PFSK-1 (cell line): ENCODE results near the gene RPL22L1.

Source experiments
- FOXP2 ChIP-seq: optimal IDR thresholded peaks from 2 replicates; pipeline ENCODE3; 2011; ENCODE audit warnings: borderline replicate concordance, control low read depth, inconsistent platforms; ENCODE audit not compliant: insufficient read depth; ENCODE audit errors: extremely low read length, extremely low read depth
- POLR2AphosphoS5 ChIP-seq: IDR thresholded peaks from 2 replicates; pipeline ENCODE4 v1.6.1; 2012; ENCODE audit warnings: low read depth, mild to moderate bottlenecking, control low read depth, low read length, moderate library complexity
- SIN3A ChIP-seq: IDR thresholded peaks from 2 replicates; pipeline ENCODE4 v1.6.1; 2012; ENCODE audit warnings: mild to moderate bottlenecking, low read length, moderate library complexity, borderline replicate concordance; ENCODE audit not compliant: insufficient read depth
- TAF1 ChIP-seq: IDR thresholded peaks from 2 replicates; pipeline ENCODE4 v1.6.1; 2012; ENCODE audit warnings: low read length, control low read depth, borderline replicate concordance; ENCODE audit not compliant: insufficient read depth
- TF ChIP-seq, protein P1 (sequence below), 2 experiments: IDR thresholded peaks; 2 replicates each; pipeline versions ENCODE4 v1.6.1 to v1.8.0; 2011 to 2012; ENCODE audit warnings: low read depth in 2 of 2, low read length in 2 of 2, control low read depth in 1 of 2, inconsistent platforms in 1 of 2, mild to moderate bottlenecking in 1 of 2, moderate library complexity in 1 of 2; ENCODE audit not compliant: insufficient read depth in 1 of 2

Gene RPL22L1

DNA sequence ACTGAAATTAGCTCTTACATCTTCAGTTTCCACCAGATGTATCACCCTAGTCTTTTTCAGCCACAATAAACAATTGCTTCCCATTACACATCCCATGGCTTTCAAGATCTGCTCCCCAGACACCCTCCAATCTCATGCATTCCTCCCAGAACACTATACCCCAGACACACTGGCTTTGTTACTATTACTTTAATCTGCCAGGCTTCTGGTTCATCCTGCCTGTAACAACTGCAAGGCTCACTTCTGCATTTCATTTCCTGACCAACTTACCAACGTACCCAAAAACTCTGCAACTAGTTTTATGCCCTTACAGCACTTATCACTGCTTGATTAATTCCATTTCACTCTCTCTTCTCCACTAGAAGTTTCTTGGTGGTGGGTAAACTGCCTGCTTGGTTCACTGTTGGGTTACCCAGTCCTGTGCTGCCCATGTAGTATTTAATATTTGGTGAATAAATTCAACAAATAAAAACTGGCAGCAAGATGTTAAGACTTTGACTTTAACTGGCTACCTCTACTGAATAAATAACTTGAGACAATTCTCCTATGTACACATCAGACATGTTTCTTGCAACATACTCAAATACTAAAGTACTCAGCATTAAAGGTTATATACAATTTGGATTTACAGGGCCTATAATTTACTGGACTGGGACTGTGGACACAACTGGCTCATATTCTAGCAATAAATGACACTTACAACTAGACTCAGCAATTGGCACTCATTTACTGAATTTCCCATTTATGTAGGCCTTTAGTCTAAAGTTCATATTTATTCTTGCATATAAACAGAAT, 2.7 kb downstream of the RPL22L1 start:
- TF ChIP-seq SIN3A (no peak), POLR2AphosphoS5 (no peak; the same call in 1 of the 2 replicates), TAF1 (no peak), FOXP2 (no peak)
- TF ChIP-seq, protein P1, sequence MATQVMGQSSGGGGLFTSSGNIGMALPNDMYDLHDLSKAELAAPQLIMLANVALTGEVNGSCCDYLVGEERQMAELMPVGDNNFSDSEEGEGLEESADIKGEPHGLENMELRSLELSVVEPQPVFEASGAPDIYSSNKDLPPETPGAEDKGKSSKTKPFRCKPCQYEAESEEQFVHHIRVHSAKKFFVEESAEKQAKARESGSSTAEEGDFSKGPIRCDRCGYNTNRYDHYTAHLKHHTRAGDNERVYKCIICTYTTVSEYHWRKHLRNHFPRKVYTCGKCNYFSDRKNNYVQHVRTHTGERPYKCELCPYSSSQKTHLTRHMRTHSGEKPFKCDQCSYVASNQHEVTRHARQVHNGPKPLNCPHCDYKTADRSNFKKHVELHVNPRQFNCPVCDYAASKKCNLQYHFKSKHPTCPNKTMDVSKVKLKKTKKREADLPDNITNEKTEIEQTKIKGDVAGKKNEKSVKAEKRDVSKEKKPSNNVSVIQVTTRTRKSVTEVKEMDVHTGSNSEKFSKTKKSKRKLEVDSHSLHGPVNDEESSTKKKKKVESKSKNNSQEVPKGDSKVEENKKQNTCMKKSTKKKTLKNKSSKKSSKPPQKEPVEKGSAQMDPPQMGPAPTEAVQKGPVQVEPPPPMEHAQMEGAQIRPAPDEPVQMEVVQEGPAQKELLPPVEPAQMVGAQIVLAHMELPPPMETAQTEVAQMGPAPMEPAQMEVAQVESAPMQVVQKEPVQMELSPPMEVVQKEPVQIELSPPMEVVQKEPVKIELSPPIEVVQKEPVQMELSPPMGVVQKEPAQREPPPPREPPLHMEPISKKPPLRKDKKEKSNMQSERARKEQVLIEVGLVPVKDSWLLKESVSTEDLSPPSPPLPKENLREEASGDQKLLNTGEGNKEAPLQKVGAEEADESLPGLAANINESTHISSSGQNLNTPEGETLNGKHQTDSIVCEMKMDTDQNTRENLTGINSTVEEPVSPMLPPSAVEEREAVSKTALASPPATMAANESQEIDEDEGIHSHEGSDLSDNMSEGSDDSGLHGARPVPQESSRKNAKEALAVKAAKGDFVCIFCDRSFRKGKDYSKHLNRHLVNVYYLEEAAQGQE (IDR thresholded peaks at IDR 0.05; ENCODE audit: insufficient read depth in 1 of 2, low read depth in 2 of 2, low read length in 2 of 2), result no peak

DNA sequence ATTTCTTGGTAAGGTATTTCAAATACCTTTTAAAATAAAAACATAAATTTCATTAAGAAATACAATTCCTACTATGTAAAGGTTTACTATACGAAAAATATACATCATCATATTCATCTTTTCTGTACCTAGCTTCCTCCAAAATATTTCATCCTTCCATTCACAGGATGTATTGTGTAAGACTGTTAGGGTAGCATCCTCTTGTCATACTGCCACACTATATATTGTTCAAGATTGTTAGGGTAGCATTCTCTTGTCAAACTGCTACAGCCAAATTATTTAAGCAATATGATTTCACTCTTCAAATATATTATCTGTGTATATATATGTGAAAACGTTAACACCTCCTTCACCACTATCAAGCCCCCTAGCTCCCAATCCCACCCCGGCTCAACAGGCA, 3.5 kb downstream of the RPL22L1 start:
- TF ChIP-seq POLR2AphosphoS5, result no peak
- TF ChIP-seq, protein P1 (IDR thresholded peaks at IDR 0.05; ENCODE audit: insufficient read depth in 1 of 2, low read depth in 2 of 2, low read length in 2 of 2), result no peak
- no peak for TF ChIP-seq FOXP2
- no peak for TF ChIP-seq SIN3A

- TF ChIP-seq, protein P1 (IDR thresholded peaks at IDR 0.05; ENCODE audit: insufficient read depth in 1 of 2, low read depth in 2 of 2, low read length in 2 of 2), result no peak
- peak; percentile 71 for TF ChIP-seq POLR2AphosphoS5
These were observed 4.5 kb downstream of the RPL22L1 start for GRCh38 chr3:170865209-170866094.

- TF ChIP-seq POLR2AphosphoS5, result peak; percentile 5; the same call in 1 of the 2 replicates
- TF ChIP-seq SIN3A, result no peak
These were observed 5.3 kb downstream of the RPL22L1 start for GRCh38 chr3:170864525-170865208.

DNA sequence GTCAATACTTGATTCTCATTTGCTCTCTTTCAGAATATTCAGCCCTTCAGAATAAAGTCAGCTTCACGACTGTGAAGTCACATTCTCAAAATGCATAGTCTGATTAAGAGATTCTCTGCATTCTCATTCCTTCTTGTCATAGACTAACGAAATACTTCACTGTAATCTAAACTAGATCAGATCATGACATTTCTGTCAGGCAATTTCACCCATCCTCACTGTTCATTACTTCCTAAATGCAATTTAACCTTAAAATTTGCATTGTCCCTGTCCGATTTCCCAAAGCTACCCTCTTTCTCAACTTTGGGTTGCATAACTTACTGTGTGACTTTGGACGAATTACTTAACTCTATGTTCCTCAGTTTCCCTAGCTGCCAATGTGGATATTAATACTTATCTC, 6.2 kb downstream of the RPL22L1 start:
- TF ChIP-seq POLR2AphosphoS5 (no peak), TAF1 (no peak), SIN3A (no peak), FOXP2 (no peak)
- TF ChIP-seq, protein P1 (IDR thresholded peaks at IDR 0.05; ENCODE audit: insufficient read depth in 1 of 2, low read depth in 2 of 2, low read length in 2 of 2), result no peak
